Osteoblast (primary cell): ENCODE measurements around the gene OR1I1. TPM values are rescaled to one million over a fixed set of nuclear protein-coding genes. Genes with fewer than 3 reads are reported as not detected.

Experiments
- DNase-seq: peaks from one replicate; pipeline ENCODE4 v3.0.0; 2011; ENCODE audit warnings: low spot score, mixed read lengths; ENCODE audit not compliant: insufficient read length; ENCODE audit errors: missing footprints
- H2AFZ ChIP-seq: 2 replicates; pipeline ENCODE4 v1.6.0; 2011; ENCODE audit warnings: mild to moderate bottlenecking, low read length
- H3K27ac ChIP-seq: 2 replicates; pipeline ENCODE4 v1.5.1; 2011; ENCODE audit warnings: mild to moderate bottlenecking, low read depth, low read length, moderate library complexity
- H3K27me3 ChIP-seq: 2 replicates; pipeline ENCODE4 v1.6.0; 2012; ENCODE audit warnings: mild to moderate bottlenecking, control low read depth, inconsistent platforms, low read length, moderate library complexity; ENCODE audit not compliant: insufficient read depth
- H3K36me3 ChIP-seq: 2 replicates; pipeline ENCODE4 v1.5.1; 2011; ENCODE audit warnings: mild to moderate bottlenecking, low read length, control low read depth, moderate library complexity; ENCODE audit not compliant: insufficient read depth
- H3K4me1 ChIP-seq: 2 replicates; pipeline ENCODE4 v1.5.1; 2011; ENCODE audit warnings: mild to moderate bottlenecking, low read length, control low read depth, moderate library complexity; ENCODE audit not compliant: insufficient read depth
- H3K4me2 ChIP-seq: 2 replicates; pipeline ENCODE4 v1.6.0; 2011; ENCODE audit warnings: mild to moderate bottlenecking, low read length; ENCODE audit not compliant: insufficient read depth
- H3K4me3 ChIP-seq: fragments of 200-600 bp; sonication (generic); 3 replicates; pipeline ENCODE4 v1.5.1; 2012; ENCODE audit warnings: mild to moderate bottlenecking, low read length, inconsistent platforms; ENCODE audit not compliant: insufficient read depth
- H3K79me2 ChIP-seq: 2 replicates; pipeline ENCODE4 v1.6.0; 2012; ENCODE audit warnings: mild to moderate bottlenecking, low read length, control low read depth, inconsistent platforms; ENCODE audit not compliant: insufficient read depth
- H3K9me3 ChIP-seq: 2 replicates; pipeline ENCODE4 v1.5.1; 2011; ENCODE audit warnings: low read depth, low read length, control low read depth
- H4K20me1 ChIP-seq: 2 replicates; pipeline ENCODE4 v1.6.0; 2012; ENCODE audit warnings: mild to moderate bottlenecking, low read length, control low read depth; ENCODE audit not compliant: insufficient read depth
- total RNA-seq: library from RNA; depleted of rRNA; stranded (reverse); fragments of >200 nt; gene quantifications from 2 replicates; pipeline ENCODE4 v1.2.3, GENCODE V29; 2012
- TF ChIP-seq, protein P1 (sequence below): IDR thresholded peaks from 2 replicates; pipeline ENCODE4 v1.5.1; 2011; ENCODE audit warnings: mild to moderate bottlenecking, low read depth, low read length, moderate library complexity; ENCODE audit errors: extremely low read depth

The OR1I1 gene
- total RNA-seq, 1 donor = not detected

DNA sequence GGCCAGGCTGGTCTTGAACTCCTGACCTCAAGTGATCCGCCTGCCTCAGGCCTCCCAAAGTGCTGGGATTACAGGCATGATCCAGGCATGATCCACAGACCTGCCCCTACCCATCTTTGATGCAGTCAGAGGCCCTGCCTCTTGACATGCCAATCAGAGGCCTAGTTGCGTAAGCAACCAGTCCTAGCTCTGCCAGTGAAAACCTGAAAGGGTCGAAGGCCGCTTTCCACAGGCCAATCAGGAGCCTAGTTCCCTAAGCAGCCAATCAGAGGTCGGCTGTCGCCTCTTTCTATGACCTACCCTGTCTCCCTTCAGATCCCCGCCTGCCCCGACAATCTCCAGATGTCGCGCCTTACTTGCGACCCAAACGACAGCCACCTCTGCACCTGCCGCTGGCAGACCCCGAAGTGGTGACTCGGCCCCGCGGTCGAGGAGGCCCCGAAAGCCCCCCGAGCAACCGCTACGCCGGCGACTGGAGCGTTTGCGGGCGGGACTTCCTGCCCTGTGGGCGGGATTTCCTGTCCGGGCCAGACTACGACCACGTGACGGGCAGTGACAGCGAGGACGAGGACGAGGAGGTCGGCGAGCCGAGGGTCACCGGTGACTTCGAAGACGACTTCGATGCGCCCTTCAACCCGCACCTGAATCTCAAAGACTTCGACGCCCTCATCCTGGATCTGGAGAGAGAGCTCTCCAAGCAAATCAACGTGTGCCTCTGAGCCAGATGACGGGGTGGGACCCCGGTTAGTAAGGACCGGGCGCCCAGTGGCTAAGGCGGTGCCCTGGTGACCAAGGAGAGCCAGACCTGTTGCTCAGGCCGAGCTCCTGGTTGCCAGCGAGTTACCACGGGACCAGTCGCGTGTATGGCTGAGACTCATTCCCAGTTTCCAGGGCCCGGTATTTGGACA lies 31.5 kb downstream of the OR1I1 start:
- H2AFZ ChIP-seq = no peak overlapping the region
- DNase-seq = peak; percentile 76

DNA sequence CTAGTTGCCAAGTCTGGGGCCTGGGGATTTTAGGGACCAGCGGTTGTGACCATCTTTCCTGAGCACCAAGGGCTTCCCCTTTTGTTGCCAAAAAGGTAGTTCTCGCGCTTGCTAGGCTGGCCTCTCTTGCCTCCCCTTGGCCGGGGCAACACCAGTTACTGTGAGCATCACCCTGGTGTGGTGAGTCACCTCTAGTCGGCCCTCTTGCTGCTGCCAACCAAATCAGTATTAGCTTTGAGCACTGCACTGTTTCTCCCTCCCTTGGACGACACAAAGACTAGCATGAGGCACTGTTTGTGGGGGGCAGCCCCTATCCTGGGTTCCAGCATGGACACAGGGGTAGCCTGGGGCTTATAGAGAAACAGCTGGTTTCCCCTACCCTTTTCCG lies 32.1 kb downstream of the OR1I1 start:
- peak overlapping the region; percentile 56 for H3K27ac ChIP-seq
- H3K36me3 ChIP-seq = peaks cover 85% of the 10 kb centered on the region
- peaks cover 15% of the 10 kb centered on the region for H3K4me1 ChIP-seq
- peak; percentile 99 for DNase-seq
- peaks cover 10% of the 10 kb centered on the region for H3K79me2 ChIP-seq
- H2AFZ ChIP-seq = no peak overlapping the region
- no peak overlapping the region for H3K4me3 ChIP-seq
- peaks cover 13% of the 10 kb centered on the region for H4K20me1 ChIP-seq
- H3K4me2 ChIP-seq = no peak overlapping the region
- H3K27me3 ChIP-seq = no peaks in the 10 kb centered on the region
- TF ChIP-seq, protein P1, sequence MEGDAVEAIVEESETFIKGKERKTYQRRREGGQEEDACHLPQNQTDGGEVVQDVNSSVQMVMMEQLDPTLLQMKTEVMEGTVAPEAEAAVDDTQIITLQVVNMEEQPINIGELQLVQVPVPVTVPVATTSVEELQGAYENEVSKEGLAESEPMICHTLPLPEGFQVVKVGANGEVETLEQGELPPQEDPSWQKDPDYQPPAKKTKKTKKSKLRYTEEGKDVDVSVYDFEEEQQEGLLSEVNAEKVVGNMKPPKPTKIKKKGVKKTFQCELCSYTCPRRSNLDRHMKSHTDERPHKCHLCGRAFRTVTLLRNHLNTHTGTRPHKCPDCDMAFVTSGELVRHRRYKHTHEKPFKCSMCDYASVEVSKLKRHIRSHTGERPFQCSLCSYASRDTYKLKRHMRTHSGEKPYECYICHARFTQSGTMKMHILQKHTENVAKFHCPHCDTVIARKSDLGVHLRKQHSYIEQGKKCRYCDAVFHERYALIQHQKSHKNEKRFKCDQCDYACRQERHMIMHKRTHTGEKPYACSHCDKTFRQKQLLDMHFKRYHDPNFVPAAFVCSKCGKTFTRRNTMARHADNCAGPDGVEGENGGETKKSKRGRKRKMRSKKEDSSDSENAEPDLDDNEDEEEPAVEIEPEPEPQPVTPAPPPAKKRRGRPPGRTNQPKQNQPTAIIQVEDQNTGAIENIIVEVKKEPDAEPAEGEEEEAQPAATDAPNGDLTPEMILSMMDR = no peak
- no peaks in the 10 kb centered on the region for H3K9me3 ChIP-seq

More for the DNA sequence above, 31.5 kb downstream of the OR1I1 start:
- Histone ChIP-seq H3K9me3 (no peaks in the 10 kb centered on the region), H3K36me3 (peaks cover 80% of the 10 kb centered on the region), H3K4me2 (no peak overlapping the region), H3K4me1 (peaks cover 19% of the 10 kb centered on the region), H3K4me3 (no peak overlapping the region), H4K20me1 (peaks cover 19% of the 10 kb centered on the region), H3K27ac (peak overlapping the region; percentile 56), H3K27me3 (no peaks in the 10 kb centered on the region), H3K79me2 (peaks cover 17% of the 10 kb centered on the region)
- TF ChIP-seq, protein P1 = no peak

DNA sequence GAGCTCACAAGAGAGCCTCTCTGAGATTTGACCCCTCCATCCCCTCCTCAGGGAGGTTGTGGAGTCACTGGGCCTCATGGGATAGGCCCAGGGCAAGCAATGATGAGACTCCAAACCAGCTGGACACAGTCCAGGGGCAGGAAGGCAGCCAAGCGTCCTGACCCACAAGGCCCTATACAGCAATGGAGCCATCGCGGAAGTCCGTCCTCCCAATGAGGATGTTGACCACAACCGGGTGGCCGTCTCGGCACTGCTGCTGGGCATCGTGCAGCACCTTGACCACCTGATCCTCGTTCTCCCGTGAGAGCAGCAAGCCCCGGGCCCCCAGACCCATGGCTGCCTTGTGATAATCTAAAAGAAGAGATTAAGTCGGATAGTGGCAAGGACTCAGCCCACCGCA lies 33.1 kb downstream of the OR1I1 start:
- peaks cover 15% of the 10 kb centered on the region for H3K4me1 ChIP-seq
- H3K4me2 ChIP-seq = no peak overlapping the region
- H3K36me3 ChIP-seq = peaks cover 85% of the 10 kb centered on the region
- H3K9me3 ChIP-seq = no peaks in the 10 kb centered on the region
- DNase-seq = peak; percentile 97
- H3K27ac ChIP-seq = peak overlapping the region; percentile 50
- no peak overlapping the region for H2AFZ ChIP-seq
- H3K79me2 ChIP-seq = peaks cover 7% of the 10 kb centered on the region
- TF ChIP-seq, protein P1 = no peak
- peaks cover 13% of the 10 kb centered on the region for H4K20me1 ChIP-seq
- H3K4me3 ChIP-seq = no peak overlapping the region
- no peaks in the 10 kb centered on the region for H3K27me3 ChIP-seq
